Kidney tubule cell (primary cell): Measurements from ENCODE around the gene FBXL2.
"Not testable (repeated sequence)": the region's sequence is repeated elsewhere in the genome, so short reads cannot be mapped to it uniquely, and the experiment has no call there.

Source experiments
- DNase-seq: peaks from one replicate; pipeline ENCODE4 v3.0.0-alpha.2; 2018; ENCODE audit warnings: low spot score

The FBXL2 gene

GRCh38 chr3:33317963-33318709 lies 40.9 kb downstream of the FBXL2 start:
- DNase-seq = no peak

GRCh38 chr3:33318710-33319380 lies 41.6 kb downstream of the FBXL2 start:
- no peak for DNase-seq

DNA sequence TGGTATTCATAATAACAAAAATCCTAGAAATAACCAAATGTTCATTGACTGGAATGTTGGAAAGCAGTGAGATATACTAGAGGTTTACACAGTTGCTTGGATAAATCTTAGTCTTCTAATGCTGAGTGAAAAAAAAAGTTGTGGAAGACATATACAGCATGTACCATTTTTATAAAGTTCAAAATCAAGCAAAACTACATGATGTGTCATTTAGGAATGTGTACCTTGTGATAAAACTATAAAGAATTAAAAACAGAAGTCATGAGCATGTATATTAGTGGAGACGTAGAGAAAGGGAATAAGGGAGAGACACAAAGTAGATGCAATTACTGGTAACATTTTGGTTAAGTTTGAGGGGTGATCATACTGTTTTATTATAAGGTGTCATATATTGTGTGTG lies 45.2 kb downstream of the FBXL2 start:
- no peak for DNase-seq

- DNase-seq = peak; percentile 18
These were observed 54.2 kb downstream of the FBXL2 start for GRCh38 chr3:33331414-33331813.

- no peak for DNase-seq
These were observed 57.1 kb downstream of the FBXL2 start for GRCh38 chr3:33334364-33334763.

- not testable (repeated sequence) for DNase-seq
These were observed 61.8 kb downstream of the FBXL2 start for GRCh38 chr3:33338936-33339465.

- DNase-seq = no peak
These were observed 62.5 kb downstream of the FBXL2 start for GRCh38 chr3:33339758-33340157.

- peak; percentile 14 for DNase-seq
These were observed 78.4 kb downstream of the FBXL2 start for GRCh38 chr3:33355611-33356010.

DNA sequence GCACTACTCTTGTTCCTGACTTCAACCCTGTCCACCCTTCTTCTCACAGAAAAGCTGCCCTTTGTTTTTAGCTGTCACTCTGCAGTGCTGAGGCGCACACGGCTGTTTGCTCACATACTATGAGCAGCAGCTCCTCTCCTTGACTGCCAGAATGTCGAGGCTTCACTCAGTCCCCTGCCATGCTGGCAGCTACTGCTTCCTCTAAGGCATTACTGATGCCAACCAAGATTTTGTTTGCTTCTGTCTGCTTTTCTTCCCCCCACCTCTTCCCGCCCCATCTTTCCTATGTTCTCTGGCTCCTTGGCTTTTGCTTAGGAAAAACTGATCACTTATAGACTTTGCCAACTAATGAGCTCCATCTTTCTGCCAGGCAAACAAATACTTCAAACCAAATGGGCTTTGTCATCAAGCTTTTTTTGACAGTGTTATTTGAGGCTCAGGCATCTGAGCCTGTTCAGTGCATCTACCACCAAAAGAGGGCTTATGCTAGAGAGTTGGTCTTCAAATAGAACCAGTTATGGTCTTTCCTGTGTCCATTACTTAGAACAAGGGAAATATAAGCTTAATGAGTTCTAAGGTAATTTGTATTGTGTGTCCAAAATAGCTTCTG lies 81.0 kb downstream of the FBXL2 start:
- no peak for DNase-seq

- peak; percentile 86 for DNase-seq
These were observed 83.0 kb downstream of the FBXL2 start for GRCh38 chr3:33360136-33360825.

DNA sequence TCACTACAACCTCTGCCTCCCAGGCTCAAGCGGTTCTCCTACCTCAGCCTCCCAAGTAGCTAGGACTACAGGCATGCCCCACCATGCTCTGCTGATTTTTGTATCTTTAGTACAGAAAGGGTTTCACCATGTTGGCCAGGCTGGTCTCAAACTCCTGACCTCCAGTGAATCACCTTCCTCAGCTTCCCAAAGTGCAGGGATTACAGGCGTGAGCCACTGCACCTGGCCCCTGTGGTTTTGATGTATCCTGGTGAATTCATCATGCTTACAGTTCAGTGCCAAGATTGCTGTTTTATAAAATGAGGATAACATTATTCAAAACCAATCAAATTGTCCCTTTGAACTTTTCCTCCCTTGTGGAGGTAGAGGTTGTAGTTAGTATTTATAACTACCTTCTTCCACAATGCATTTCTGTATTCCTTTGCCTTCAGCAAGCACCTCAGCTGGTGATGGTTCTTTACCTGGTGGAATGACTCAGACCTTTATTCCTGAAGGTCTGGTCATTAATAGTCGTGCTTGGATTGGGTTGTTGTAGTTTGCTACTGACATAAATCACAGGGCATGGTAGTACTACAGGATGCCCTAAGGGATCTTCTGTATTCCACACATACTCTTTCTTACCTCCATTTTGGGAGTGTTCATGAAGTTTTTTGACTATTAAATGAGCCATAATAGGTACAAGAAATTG lies 86.0 kb downstream of the FBXL2 start:
- peak; percentile 70 for DNase-seq

DNA sequence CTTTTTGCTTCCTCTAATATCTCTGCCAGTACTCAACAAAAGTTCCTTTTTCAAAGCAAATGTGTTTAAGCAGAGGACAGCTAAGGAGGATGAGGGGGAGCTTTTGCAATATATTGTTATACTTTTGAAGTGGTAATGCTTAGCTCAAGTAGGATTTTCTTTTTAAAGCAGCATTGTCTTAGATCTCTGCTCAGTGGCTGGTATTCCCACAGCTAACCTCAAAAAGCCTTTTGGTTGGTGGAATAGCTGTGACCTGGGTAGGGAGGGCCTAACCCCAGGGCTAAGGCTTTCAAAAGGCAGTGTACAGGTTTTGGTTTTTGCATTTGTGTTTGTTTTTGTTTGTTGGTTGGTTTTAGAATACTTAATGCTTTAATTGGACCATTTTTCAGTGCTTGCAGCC lies 86.8 kb downstream of the FBXL2 start:
- DNase-seq = no peak

GRCh38 chr3:33364531-33365128 lies 87.4 kb downstream of the FBXL2 start:
- no peak for DNase-seq

DNA sequence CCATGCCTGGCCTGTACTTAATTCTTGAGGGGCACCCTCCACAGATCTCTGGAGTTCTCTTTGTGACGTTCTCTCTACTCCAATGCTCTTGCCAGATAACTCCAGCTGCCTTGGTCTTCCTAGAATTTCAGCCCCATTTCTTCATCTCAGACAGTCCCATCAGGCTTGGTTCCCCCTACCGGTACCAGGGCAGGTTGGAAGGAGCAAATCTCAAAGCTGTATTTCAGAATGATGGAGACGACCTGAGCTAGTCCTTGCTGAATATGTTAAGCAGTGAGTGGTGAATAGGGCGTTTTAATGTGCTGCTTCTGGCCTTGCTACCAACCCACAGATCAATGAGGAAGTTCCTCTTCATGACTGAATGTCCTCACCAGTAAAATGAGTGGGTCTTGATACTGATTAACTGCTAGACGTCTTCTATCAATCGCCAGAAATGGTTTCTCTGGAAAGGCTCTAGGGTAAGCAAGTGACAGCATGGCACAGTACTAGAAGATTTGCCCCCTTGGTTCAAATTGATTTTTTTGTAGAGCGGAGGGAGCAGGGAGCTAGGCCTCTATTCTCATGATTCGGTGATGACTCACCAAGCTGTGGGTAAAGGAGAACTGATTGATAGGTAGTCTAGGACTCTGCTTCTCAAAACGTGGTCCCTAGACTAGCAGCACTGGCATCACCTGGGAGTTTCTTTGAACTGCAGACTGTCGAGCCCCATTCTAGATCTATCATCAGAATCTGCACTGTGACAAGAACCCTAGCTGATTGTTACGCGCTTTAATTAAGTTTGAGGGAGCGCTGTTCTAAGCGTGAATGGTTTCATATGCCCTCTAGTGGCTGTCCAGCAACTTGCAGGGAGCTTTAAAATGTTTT lies 95.2 kb downstream of the FBXL2 start:
- peak; percentile 74 for DNase-seq

DNA sequence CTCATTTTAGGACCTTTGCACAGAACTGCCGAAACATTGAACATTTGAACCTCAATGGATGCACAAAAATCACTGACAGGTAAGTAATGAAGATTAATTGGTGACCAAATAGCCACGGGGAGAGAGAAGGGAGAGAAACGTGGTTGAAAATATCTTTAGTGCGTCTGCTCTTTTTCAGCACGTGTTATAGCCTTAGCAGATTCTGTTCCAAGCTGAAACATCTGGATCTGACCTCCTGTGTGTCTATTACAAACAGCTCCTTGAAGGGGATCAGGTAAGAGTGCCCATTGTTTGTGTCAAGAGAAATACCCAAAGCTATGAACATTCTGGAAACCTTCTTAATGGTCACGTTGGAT lies 95.8 kb downstream of the FBXL2 start:
- DNase-seq = no peak

- DNase-seq = no peak
These were observed 100.2 kb downstream of the FBXL2 start for GRCh38 chr3:33377489-33377888.

DNA sequence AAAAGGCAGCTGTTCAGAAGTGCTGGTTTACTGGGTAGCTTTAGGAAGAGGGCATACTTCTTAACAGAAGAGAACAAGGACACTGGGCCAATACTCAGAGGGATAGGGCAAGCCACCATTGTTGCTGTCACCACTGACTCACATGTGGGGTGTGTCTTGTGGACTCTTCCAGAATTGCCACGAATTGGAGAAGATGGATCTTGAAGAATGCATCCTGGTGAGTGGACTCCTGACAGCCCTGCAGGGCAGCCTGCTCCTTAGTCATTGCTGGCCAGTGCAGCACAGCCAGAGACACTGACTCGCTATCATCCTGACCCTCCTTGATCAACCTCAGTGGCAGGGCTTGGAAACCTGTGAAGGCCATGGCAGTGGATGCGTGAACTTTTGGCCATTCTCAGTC lies 100.7 kb downstream of the FBXL2 start:
- peak; percentile 86 for DNase-seq

- peak; percentile 77 for DNase-seq
These were observed 103.4 kb downstream of the FBXL2 start for GRCh38 chr3:33380653-33381052.

GRCh38 chr3:33383951-33384350 lies 106.7 kb downstream of the FBXL2 start:
- DNase-seq = no peak

DNA sequence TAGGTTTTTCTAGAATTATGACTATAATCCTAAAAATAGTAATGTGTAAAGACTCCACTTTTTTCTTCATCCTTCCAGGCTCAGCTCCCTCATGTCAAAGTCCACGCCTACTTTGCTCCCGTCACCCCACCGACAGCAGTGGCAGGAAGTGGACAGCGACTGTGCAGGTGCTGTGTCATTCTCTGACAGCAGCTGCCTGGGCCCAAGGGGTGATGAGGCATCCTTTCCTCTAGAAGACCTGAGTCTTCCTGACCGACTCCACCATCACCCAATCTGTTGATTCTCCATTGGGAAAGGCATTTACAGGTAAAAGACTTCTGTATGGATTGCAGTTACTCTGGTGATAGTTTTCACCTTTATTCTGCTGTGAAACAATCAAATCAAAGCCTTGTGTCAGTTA lies 108.2 kb downstream of the FBXL2 start:
- DNase-seq = peak; percentile 57

- no peak for DNase-seq
These were observed 109.4 kb downstream of the FBXL2 start for GRCh38 chr3:33386631-33387030.
